Measurements from ENCODE around the gene HOXD3.

- TF ChIP-seq CTCF (IDR thresholded peaks at IDR 0.05), result no peak
- TF ChIP-seq POLR2A (IDR thresholded peaks at IDR 0.05), result no peak
These were observed 49.6 kb downstream of the HOXD3 start for GRCh38 chr2:176206682-176207081.
